H1 (cell line): ENCODE data around the gene DYNC2I2.

Experiments used
- CTCF ChIP-seq, 3 experiments: IDR thresholded peaks; 1 replicate in 2 of 3; 2 replicates in 1 of 3; pipeline versions ENCODE4 v1.5.1 to v1.6.1; 2011; ENCODE audit warnings: low read length in 3 of 3, mild to moderate bottlenecking in 3 of 3, inconsistent platforms in 2 of 3, low read depth in 1 of 3, moderate library complexity in 1 of 3; ENCODE audit not compliant: insufficient read depth in 1 of 3; ENCODE audit errors: control extremely low read depth in 1 of 3
- TF ChIP-seq, protein P1 (sequence below): IDR thresholded peaks from 2 replicates; pipeline ENCODE4 v1.6.1; 2011; ENCODE audit warnings: low read depth, mild to moderate bottlenecking, low read length; ENCODE audit not compliant: insufficient read depth

DNA sequence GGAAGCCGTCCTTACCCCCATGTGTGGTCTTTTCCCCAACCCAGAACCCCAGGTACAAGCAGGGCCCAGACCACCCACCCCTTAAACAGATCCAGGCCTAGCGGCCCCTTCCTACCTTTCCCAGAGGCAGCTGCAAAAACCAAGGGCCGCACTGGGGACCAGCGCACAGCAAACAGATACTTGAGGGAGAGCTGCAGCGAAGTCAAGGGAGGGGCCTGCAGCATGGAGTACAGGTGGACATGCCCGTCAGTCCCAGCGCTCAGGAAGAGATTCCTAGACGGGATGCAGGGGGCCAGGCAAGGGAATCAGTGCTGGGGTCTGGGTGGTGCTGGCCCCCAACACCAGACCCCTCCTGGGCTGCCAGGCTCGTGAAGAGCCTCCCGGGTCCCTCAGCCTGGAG is 22.5 kb downstream of the DYNC2I2 start:
- TF ChIP-seq CTCF (IDR thresholded peaks at IDR 0.05; ENCODE audit: control extremely low read depth in 1 of 3, insufficient read depth in 1 of 3, low read depth in 1 of 3, low read length in 3 of 3): no peak
- TF ChIP-seq, protein P1, sequence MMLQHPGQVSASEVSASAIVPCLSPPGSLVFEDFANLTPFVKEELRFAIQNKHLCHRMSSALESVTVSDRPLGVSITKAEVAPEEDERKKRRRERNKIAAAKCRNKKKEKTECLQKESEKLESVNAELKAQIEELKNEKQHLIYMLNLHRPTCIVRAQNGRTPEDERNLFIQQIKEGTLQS: no peak
